ENCODE results near the gene ARHGAP42.

Gene ARHGAP42

GRCh38 chr11:100925935-100926334, 238.8 kb downstream of the ARHGAP42 start:
- DNase-seq (ENCODE audit: insufficient read length, low spot score) (no peak), FAIRE-seq (no peak)
- no peak for TF ChIP-seq CTCF (IDR thresholded peaks at IDR 0.05; ENCODE audit: insufficient read depth, missing control alignments)

- no peak for TF ChIP-seq CTCF (IDR thresholded peaks at IDR 0.05; ENCODE audit: insufficient read depth, missing control alignments)
- no peak for FAIRE-seq
- no peak for DNase-seq (ENCODE audit: insufficient read length, low spot score)
Observed at GRCh38 chr11:100927579-100927978, 240.5 kb downstream of the ARHGAP42 start.

- DNase-seq (ENCODE audit: insufficient read length, low spot score): no peak
- no peak for TF ChIP-seq CTCF (IDR thresholded peaks at IDR 0.05; ENCODE audit: insufficient read depth, missing control alignments)
- no peak for FAIRE-seq
Observed at GRCh38 chr11:100928426-100928825, 241.3 kb downstream of the ARHGAP42 start.

- no peak for TF ChIP-seq CTCF (IDR thresholded peaks at IDR 0.05; ENCODE audit: insufficient read depth, missing control alignments)
- DNase-seq (ENCODE audit: insufficient read length, low spot score) (no peak), FAIRE-seq (no peak)
Observed at GRCh38 chr11:100929377-100929776, 242.3 kb downstream of the ARHGAP42 start.

GRCh38 chr11:100930185-100930778, 243.2 kb downstream of the ARHGAP42 start:
- peak; percentile 94 for FAIRE-seq
- DNase-seq (ENCODE audit: insufficient read length, low spot score): peak; percentile 23
- TF ChIP-seq CTCF (IDR thresholded peaks at IDR 0.05; ENCODE audit: insufficient read depth, missing control alignments): peak; percentile 73

GRCh38 chr11:100932474-100933100, 245.5 kb downstream of the ARHGAP42 start:
- peak; percentile 49 for TF ChIP-seq CTCF (IDR thresholded peaks at IDR 0.05; ENCODE audit: insufficient read depth, missing control alignments)
- DNase-seq (ENCODE audit: insufficient read length, low spot score) (no peak), FAIRE-seq (peak; percentile 85)

GRCh38 chr11:100936781-100937180, 249.7 kb downstream of the ARHGAP42 start:
- no peak for DNase-seq (ENCODE audit: insufficient read length, low spot score)
- no peak for TF ChIP-seq CTCF (IDR thresholded peaks at IDR 0.05; ENCODE audit: insufficient read depth, missing control alignments)
- no peak for FAIRE-seq
